NCI-H524 (cell line): ENCODE results near the gene ALG12.

Experiments used
- DNase-seq, 2 experiments: peaks; one replicate each; lab custom pipeline; 2025; lab: John Stamatoyannopoulos, UW

The ALG12 gene

DNA sequence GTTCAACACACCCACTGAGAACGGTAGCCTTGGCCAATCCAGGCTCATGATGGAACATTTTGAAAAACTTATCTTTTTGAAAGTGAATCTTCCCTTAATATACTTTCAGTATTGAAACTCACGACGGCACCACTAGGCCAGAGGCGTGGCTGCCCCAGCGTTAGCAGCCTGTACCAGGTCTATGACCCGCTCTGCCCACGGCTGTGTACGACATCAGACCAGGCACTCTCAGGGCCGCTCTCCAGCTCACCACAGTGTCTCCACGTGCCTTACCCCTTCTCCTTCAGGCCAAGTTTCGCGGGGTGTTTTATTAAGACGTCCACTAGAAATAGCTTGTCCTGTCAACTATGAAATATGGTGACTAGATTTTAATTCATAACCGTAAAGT, 31.2 kb downstream of the ALG12 start:
- DNase-seq: no peak

GRCh38 chr22:49886346-49887063, 31.7 kb downstream of the ALG12 start:
- no peak for DNase-seq

GRCh38 chr22:49885881-49886280, 32.4 kb downstream of the ALG12 start:
- no peak for DNase-seq

- no peak for DNase-seq
Measured at GRCh38 chr22:49885281-49885680, 33.0 kb downstream of the ALG12 start.

- DNase-seq: no peak
Measured at GRCh38 chr22:49884503-49885260, 33.6 kb downstream of the ALG12 start.

DNA sequence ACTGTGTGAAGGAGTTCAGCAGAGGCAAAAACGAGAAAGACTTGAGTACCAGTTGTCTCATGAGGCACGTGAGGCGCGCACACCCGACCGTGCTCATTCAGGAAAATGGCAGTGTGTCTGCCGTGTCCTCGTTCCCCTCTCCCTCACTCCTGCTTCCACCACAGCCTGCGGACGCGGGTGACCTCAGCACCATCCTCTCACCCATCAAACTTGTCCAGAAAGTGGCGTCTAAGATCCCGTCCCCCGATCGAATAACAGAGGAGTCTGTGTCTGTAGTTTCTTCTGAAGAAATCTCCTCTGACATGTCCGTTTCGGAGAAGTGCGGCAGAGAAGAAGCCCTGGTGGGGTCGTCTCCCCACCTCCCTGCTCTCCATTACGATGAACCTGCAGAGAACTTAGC, 34.2 kb downstream of the ALG12 start:
- DNase-seq: no peak

- no peak for DNase-seq
Measured at GRCh38 chr22:49883294-49883640, 35.0 kb downstream of the ALG12 start.

- DNase-seq: no peak
Measured at GRCh38 chr22:49882519-49883293, 35.5 kb downstream of the ALG12 start.

GRCh38 chr22:49881856-49882255, 36.4 kb downstream of the ALG12 start:
- DNase-seq: no peak

DNA sequence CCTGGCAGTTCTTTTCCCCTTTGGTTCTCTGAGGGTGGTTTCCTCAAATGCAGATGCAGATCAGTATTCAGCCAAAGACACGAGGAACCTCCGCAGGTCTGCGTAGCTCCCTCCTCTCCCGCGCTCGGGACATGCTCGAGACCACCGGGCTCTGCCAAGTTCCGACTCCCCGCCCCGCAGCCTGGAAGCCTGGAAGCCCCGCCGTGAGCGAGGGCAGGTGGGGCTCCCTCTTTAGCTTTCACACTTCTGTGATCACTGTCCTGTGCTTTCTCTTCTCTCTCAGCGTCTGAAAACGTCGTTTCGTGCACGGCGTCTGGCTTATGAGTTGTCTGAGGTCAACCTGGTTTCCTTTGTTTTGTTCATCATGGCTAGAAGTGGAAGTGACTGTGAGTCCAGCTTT, 38.0 kb downstream of the ALG12 start:
- no peak for DNase-seq

GRCh38 chr22:49879871-49880270, 38.4 kb downstream of the ALG12 start:
- DNase-seq: no peak

DNA sequence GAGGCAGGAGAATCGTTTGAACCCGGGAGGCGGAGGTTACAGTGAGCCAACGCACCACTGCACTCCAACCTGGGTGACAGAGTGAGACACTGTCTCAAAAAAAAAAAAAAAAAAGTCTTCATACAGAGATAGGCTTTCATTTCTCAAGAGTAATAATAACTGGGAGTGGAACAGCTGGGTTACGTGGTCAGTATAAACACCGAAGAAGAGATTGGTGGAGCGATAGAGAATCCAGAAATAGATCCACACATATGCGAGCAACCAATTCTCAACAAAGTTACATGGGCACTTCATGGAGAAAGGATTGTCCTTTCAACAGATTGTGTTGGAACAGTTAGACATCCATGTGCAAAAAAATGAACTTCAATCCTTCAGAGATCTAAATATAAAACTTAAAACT, 40.0 kb downstream of the ALG12 start:
- DNase-seq: no peak

GRCh38 chr22:49877642-49878041, 40.6 kb downstream of the ALG12 start:
- no peak for DNase-seq

DNA sequence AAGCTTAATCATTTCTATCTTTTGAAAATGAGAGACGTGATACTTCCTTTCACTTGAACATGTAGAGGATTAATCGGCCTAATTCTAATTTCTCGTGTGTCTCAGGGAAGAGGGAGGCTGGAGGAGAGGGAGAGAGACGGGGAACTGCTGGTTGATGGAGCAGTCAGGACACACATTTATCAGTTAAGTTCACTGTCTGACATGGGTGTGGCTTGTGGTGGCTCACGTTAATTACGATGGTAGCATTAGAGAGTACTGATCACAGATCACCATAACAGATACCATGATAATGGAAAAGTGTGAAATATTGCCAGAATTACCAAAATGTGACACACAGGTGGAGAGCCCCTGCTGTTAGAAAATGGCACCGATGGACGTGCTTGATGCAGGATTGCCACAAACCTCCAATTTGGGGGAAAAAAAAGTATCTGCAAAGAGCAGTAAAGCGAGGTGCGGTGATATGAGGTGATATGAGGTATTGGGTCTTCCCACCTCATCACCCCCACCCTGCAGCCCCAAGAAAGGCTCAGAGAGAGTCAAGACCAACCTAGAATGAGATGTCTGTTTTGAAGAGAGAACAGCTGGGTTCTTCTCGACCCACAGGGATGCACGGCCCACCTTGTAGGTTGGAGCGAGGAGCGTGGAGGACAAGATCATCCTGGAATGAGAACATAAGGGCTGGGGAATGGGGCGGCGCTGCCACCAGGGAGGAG, 44.9 kb downstream of the ALG12 start:
- DNase-seq: no peak

- DNase-seq: no peak
Measured at GRCh38 chr22:49872347-49872746, 45.9 kb downstream of the ALG12 start.

DNA sequence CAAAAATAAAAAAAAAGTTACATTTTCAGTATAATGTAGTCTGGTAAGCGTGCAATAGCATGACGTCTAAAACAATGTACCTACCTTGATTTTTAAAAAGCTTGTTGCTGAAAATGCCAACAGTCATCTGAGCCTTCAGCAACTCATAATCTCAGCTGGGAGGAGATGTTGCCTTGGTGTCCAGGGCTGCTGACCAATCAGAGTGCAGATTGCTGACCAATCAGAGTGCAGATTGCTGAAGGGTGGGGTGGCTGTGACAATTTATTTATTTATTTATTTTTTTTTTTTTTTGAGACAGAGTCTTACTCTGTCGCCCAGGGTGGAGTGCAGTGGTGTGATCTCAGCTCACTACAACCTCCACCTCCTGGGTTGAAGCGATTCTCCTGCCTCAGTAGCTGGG, 46.8 kb downstream of the ALG12 start:
- DNase-seq: no peak

DNA sequence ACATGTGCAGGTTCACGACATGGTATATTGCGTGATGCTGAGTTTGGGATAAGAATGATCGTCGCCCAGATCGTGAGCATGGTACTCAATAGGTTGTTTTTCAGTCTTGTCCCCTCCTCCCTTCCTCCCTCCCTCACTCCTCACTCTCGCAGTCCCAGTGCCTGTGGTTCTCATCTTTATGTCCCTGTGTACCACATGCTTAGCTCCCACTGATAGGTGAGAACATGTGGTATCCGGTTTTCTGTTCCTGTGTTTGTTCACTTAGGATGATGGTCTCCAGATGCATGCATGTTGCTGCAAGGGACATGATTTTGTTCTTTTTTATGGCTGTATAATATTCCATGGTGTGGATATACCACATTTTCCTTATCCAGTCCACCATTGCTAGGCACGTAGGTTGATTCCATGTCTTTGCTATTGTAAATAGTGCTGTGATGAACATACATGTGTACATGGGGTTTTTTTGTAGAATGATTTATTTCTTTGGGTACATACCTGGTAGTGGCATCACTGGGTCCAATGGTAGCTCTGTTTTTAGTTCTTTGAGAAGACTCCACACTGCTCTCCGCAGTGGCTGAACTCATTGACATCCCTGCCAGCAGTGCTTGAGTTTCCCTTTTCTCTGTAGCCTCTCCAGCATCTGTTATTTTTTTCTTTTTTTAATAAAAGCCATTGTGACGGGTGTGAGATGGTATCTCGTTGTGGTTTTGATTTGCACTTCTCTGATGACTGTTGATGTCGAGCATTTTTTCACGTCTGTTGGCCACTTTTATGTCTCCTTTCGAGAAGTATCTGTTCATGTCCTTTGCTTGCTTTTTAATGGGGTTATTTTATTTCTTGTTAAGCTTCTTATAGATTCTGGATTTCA, 48.2 kb downstream of the ALG12 start:
- DNase-seq: no peak

- no peak for DNase-seq
Measured at GRCh38 chr22:49869086-49869830, 49.0 kb downstream of the ALG12 start.

GRCh38 chr22:49867303-49868265, 50.7 kb downstream of the ALG12 start:
- DNase-seq: no peak
